Measurements from ENCODE around the gene RSPH6A.

DNA sequence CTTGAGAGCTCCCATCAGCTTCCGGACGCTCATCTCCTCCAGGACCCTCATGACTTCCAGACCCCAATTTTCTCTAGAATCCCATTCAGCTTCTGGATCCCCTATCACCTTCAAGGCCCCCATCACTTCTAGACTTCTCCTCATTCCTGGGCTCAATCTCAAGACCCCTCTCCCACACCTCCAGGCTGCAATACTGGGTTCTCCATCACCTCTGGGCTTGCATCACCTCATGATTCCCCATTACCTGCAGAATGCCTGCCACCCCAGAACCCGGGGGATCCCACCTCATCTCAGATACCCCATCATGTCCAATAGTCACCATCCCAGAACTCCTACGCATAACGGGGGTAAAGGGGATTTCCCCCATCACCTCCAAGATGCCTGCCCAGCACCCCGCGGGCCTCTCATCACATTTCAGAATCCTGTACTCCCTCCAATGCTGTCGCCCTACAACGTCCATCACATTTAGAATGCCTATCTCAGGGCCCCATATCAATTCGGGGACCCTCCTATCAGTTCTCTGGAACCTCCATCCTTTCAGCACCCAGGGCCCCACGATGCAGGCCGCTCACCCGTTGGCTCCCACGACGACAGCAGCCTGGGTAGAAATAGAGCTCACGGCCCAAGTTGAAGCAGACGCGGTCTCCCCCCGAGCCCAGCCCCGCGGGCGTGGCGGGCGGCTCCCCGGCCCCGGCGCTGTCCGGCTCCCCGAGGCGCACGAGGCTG, 23.2 kb downstream of the RSPH6A start:
- TF ChIP-seq, protein P1, sequence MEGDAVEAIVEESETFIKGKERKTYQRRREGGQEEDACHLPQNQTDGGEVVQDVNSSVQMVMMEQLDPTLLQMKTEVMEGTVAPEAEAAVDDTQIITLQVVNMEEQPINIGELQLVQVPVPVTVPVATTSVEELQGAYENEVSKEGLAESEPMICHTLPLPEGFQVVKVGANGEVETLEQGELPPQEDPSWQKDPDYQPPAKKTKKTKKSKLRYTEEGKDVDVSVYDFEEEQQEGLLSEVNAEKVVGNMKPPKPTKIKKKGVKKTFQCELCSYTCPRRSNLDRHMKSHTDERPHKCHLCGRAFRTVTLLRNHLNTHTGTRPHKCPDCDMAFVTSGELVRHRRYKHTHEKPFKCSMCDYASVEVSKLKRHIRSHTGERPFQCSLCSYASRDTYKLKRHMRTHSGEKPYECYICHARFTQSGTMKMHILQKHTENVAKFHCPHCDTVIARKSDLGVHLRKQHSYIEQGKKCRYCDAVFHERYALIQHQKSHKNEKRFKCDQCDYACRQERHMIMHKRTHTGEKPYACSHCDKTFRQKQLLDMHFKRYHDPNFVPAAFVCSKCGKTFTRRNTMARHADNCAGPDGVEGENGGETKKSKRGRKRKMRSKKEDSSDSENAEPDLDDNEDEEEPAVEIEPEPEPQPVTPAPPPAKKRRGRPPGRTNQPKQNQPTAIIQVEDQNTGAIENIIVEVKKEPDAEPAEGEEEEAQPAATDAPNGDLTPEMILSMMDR (IDR thresholded peaks at IDR 0.05), result no peak
- TF ChIP-seq ZFX (IDR thresholded peaks at IDR 0.05; ENCODE audit: borderline replicate concordance), result no peak
